Measurements from ENCODE around the gene BCL2L2. TPM values are rescaled to one million over a fixed set of nuclear protein-coding genes. Genes with fewer than 3 reads are reported as not detected.

Gene BCL2L2
- total RNA-seq, 1 donor from 2014 or later = 32.6 TPM

DNA sequence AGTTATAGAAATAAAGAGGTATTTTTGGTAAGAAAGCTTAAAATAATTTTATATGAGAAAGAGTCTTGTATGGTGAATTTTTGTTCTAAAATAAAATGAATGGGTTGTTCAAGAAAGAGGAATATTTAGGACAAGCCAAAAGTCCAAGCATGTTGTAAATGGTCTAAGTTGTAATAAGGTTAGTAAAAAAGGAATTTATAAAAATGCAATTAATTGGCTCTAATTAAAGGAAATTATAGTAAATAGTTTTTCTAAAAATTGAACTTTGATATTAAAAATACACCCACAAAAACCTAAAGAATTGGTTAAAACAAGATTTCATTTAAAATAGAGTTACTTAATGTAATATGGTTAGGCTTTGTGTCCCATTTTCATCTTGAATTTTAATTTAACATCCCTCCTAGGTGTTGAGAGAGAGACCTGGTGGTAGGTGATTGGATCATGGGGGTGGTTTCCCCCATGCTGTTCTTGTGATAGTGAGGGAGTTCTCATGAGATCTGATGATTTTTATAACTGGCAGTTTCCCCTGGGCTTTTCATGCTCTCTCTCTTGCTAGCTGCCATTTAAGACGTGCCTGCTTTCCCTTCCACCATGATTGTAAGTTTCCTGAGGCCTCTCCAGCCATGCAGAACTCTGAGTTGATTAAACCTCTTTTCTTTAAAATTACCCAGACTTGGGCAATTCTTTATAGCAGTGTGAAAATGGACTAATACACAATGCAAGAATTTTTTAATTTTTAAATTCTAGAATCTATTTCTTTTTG, 33.1 kb downstream of the BCL2L2 start:
- Mint-ChIP-seq H3K9me3 (ENCODE audit: unreplicated experiment) (peaks cover 5% of the 10 kb centered on the region), H3K27me3 (ENCODE audit: unreplicated experiment) (no peaks in the 10 kb centered on the region), H3K4me1 (ENCODE audit: low read depth, unreplicated experiment) (no peaks in the 10 kb centered on the region), H3K36me3 (ENCODE audit: unreplicated experiment) (peaks cover 5% of the 10 kb centered on the region), H3K27ac (ENCODE audit: unreplicated experiment) (no peak overlapping the region), H3K4me3 (ENCODE audit: unreplicated experiment) (no peak overlapping the region)
- no peak for DNase-seq
- TF ChIP-seq, protein P1, sequence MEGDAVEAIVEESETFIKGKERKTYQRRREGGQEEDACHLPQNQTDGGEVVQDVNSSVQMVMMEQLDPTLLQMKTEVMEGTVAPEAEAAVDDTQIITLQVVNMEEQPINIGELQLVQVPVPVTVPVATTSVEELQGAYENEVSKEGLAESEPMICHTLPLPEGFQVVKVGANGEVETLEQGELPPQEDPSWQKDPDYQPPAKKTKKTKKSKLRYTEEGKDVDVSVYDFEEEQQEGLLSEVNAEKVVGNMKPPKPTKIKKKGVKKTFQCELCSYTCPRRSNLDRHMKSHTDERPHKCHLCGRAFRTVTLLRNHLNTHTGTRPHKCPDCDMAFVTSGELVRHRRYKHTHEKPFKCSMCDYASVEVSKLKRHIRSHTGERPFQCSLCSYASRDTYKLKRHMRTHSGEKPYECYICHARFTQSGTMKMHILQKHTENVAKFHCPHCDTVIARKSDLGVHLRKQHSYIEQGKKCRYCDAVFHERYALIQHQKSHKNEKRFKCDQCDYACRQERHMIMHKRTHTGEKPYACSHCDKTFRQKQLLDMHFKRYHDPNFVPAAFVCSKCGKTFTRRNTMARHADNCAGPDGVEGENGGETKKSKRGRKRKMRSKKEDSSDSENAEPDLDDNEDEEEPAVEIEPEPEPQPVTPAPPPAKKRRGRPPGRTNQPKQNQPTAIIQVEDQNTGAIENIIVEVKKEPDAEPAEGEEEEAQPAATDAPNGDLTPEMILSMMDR (IDR thresholded peaks at IDR 0.05; ENCODE audit: partially characterized antibody, unreplicated experiment) = no peak

DNA sequence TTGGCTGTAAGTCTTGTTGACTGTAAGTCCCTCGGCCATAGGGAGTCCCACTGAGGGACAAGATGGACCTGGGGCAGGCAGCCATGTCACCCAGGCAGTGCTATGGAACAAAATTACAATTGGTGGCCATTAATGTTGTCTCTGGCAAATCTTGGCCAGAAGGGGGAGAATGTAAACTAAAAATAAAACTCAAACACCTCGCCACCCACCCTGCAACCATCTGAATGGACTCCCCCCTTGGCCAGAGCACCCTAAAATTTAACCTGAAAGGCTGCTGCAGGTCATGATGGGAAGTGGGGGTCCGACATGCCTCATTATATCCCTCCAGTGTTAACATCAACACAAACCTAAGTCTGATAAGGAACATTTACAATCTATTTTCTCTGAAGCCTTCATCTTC, 37.8 kb downstream of the BCL2L2 start:
- H3K27me3 Mint-ChIP-seq (ENCODE audit: unreplicated experiment) = peaks cover 3% of the 10 kb centered on the region
- H3K27ac Mint-ChIP-seq (ENCODE audit: unreplicated experiment) = no peak overlapping the region
- TF ChIP-seq, protein P1 (IDR thresholded peaks at IDR 0.05; ENCODE audit: partially characterized antibody, unreplicated experiment) = no peak
- no peak overlapping the region for H3K4me3 Mint-ChIP-seq (ENCODE audit: unreplicated experiment)
- no peak for DNase-seq
- H3K9me3 Mint-ChIP-seq (ENCODE audit: unreplicated experiment) = peaks cover 4% of the 10 kb centered on the region
- peaks cover 5% of the 10 kb centered on the region for H3K36me3 Mint-ChIP-seq (ENCODE audit: unreplicated experiment)
- peaks cover 6% of the 10 kb centered on the region for H3K4me1 Mint-ChIP-seq (ENCODE audit: low read depth, unreplicated experiment)

DNA sequence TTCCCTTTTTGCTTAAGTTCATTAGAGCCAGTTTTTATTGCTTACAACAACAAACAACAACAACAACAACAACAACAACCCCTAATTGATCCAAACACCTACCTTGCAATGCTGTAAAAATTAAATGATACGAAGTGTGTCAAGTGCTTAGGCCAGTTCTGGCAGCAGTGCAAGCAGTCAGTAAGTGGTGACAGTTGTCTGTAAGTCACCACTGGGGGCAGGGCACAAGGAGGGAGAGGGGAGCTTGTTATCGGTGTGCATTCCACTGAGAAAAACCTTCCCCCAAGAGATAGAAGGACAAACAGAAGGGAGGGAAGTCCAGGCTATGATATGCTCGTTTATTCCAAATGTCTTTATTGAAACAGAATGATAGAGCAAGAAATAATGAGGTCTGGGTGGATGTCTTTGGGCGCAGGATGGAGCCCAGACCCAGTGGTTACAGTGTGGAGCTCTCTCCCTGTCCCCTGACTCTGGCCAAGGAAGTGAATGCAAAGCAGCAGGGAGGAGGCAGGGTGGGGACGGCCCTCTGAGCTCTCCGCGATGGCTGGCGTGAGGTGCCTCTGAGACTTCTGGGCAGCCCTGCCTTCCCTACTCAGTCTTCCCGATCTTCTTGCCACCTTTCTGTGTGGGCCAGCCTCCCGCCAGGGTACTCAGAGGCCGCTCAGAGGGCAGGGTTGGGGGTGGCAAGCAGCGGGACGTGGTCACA, 39.5 kb downstream of the BCL2L2 start:
- peak overlapping the region; percentile 2 for H3K27ac Mint-ChIP-seq (ENCODE audit: unreplicated experiment)
- H3K4me1 Mint-ChIP-seq (ENCODE audit: low read depth, unreplicated experiment) = peaks cover 12% of the 10 kb centered on the region
- peaks cover 9% of the 10 kb centered on the region for H3K36me3 Mint-ChIP-seq (ENCODE audit: unreplicated experiment)
- no peak for DNase-seq
- TF ChIP-seq, protein P1 (IDR thresholded peaks at IDR 0.05; ENCODE audit: partially characterized antibody, unreplicated experiment) = no peak
- H3K9me3 Mint-ChIP-seq (ENCODE audit: unreplicated experiment) = peaks cover 9% of the 10 kb centered on the region
- H3K27me3 Mint-ChIP-seq (ENCODE audit: unreplicated experiment) = peaks cover 8% of the 10 kb centered on the region
- H3K4me3 Mint-ChIP-seq (ENCODE audit: unreplicated experiment) = no peak overlapping the region

DNA sequence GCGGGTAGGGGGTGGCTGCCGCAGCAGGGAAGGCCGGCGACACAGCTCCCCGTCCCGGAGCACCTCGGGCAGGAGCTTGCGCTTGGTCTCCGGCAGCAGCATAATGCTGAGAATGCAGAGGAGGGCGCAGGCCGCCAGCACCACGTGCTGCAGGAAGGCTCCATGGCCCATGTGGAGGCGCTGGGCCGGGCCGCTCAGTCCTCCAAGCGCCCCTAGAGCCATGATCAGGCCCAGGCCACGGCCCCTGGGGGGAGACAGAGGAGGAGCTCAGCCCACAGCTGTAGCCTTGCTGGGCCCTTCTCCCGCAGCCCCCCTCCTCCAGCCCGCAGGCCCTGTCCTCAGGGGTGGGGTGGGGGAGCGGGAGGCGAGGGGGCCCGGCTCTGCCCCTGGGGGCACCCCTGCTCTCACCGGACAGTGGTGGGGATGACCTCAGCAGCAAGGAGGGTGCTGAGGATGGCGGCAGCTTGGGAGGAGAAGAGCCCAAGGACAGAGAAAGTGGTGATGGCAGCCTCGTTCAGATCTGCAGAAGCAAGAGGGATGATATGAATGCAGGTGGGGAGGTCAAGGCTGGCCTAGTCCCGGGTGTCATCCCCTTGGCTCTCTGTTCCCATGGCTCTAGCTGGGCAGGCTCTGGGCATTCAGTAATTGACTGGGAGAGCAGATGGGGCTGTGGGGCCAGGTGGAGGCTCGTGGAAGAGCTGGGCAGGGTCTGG, 40.2 kb downstream of the BCL2L2 start:
- Mint-ChIP-seq H3K27me3 (ENCODE audit: unreplicated experiment) (peaks cover 10% of the 10 kb centered on the region), H3K27ac (ENCODE audit: unreplicated experiment) (no peak overlapping the region), H3K4me3 (ENCODE audit: unreplicated experiment) (no peak overlapping the region), H3K36me3 (ENCODE audit: unreplicated experiment) (peaks cover 12% of the 10 kb centered on the region), H3K9me3 (ENCODE audit: unreplicated experiment) (peaks cover 9% of the 10 kb centered on the region), H3K4me1 (ENCODE audit: low read depth, unreplicated experiment) (peaks cover 14% of the 10 kb centered on the region)
- TF ChIP-seq, protein P1 (IDR thresholded peaks at IDR 0.05; ENCODE audit: partially characterized antibody, unreplicated experiment) = no peak
- DNase-seq = no peak
